Calu3 (cell line): ENCODE data around the gene GLIPR2. TPM values are rescaled to one million over a fixed set of nuclear protein-coding genes. Genes with fewer than 3 reads are reported as not detected.

ENCODE experiments used
- BruUV-seq: library from RNA; stranded (reverse); fragments of 400-500 nt; replicated peaks from 2 replicates; lab custom pipeline; 2021; lab: Mats Ljungman, UMichigan
- CTCF ChIA-PET: fragments of 300-600 bp; sonication (Branson Sonifier 250); formaldehyde crosslinking; loops from one replicate; lab custom pipeline; 2022; ENCODE audit warnings: antibody characterized with exemption; lab: Charles Lee
- DNase-seq: peaks from one replicate; pipeline ENCODE4 v3.0.0; 2022
- H3K27ac Mint-ChIP-seq: one replicate; pipeline ENCODE4 v1.8.0; 2022; ENCODE audit warnings: mixed read lengths; ENCODE audit not compliant: unreplicated experiment
- H3K27me3 Mint-ChIP-seq: one replicate; pipeline ENCODE4 v1.8.0; 2022; ENCODE audit warnings: mixed read lengths; ENCODE audit not compliant: unreplicated experiment
- H3K36me3 Mint-ChIP-seq: one replicate; pipeline ENCODE4 v1.8.0; 2022; ENCODE audit warnings: mild to moderate bottlenecking, moderate library complexity, mixed read lengths; ENCODE audit not compliant: insufficient read depth, unreplicated experiment
- H3K4me1 Mint-ChIP-seq: one replicate; pipeline ENCODE4 v1.8.0; 2022; ENCODE audit warnings: mild to moderate bottlenecking, low read depth, mixed read lengths; ENCODE audit not compliant: unreplicated experiment
- H3K4me3 Mint-ChIP-seq: one replicate; pipeline ENCODE4 v1.8.0; 2022; ENCODE audit warnings: mild to moderate bottlenecking, low read depth, moderate library complexity, mixed read lengths; ENCODE audit not compliant: unreplicated experiment
- H3K9me3 Mint-ChIP-seq: one replicate; pipeline ENCODE4 v1.8.0; 2022; ENCODE audit warnings: low read depth, mixed read lengths; ENCODE audit not compliant: unreplicated experiment
- CTCF ChIP-seq: fragments of 200-600 bp; IDR thresholded peaks from one replicate; pipeline ENCODE4 v1.8.0; 2022; ENCODE audit warnings: antibody characterized with exemption; ENCODE audit not compliant: unreplicated experiment
- intact Hi-C: fragments of 100-400 bp; cut with micrococcal nuclease; formaldehyde crosslinking; loops from one replicate; pipeline ENCODE4 v1.10.0; 2022; ENCODE audit not compliant: unreplicated experiment
- total RNA-seq: library from RNA; stranded (reverse); gene quantifications from 2 replicates; pipeline ENCODE4 v1.2.3, GENCODE V29; 2022

Gene GLIPR2
- total RNA-seq, 1 experiment from 2014 or later = 0.19 TPM

- H3K4me1 Mint-ChIP-seq = no peaks in the 10 kb centered on the region
- H3K4me3 Mint-ChIP-seq = no peak overlapping the region
- CTCF ChIA-PET = no interaction called here
- no TSS peak for BruUV-seq
- DNase-seq = no peak
- H3K9me3 Mint-ChIP-seq = no peaks in the 10 kb centered on the region
- H3K27me3 Mint-ChIP-seq = no peaks in the 10 kb centered on the region
- no peak overlapping the region for H3K27ac Mint-ChIP-seq
- H3K36me3 Mint-ChIP-seq = no peaks in the 10 kb centered on the region
- intact Hi-C loops = no loop called here
- no peak for TF ChIP-seq CTCF
Measured at GRCh38 chr9:36110434-36110833, 26.1 kb upstream of the GLIPR2 start.

GRCh38 chr9:36112516-36112915, 24.0 kb upstream of the GLIPR2 start:
- Mint-ChIP-seq H3K9me3 (no peaks in the 10 kb centered on the region), H3K4me3 (no peak overlapping the region), H3K36me3 (no peaks in the 10 kb centered on the region), H3K27me3 (no peaks in the 10 kb centered on the region), H3K4me1 (no peaks in the 10 kb centered on the region), H3K27ac (no peak overlapping the region)
- intact Hi-C loops = no loop called here
- TF ChIP-seq CTCF = no peak
- DNase-seq = no peak
- CTCF ChIA-PET = no interaction called here
- BruUV-seq = no TSS peak

GRCh38 chr9:36113999-36114398, 22.5 kb upstream of the GLIPR2 start:
- intact Hi-C loops = no loop called here
- H3K4me3 Mint-ChIP-seq = no peak overlapping the region
- TF ChIP-seq CTCF = no peak
- H3K36me3 Mint-ChIP-seq = no peaks in the 10 kb centered on the region
- no peak overlapping the region for H3K27ac Mint-ChIP-seq
- H3K27me3 Mint-ChIP-seq = peaks cover 12% of the 10 kb centered on the region
- H3K4me1 Mint-ChIP-seq = no peaks in the 10 kb centered on the region
- CTCF ChIA-PET = no interaction called here
- H3K9me3 Mint-ChIP-seq = no peaks in the 10 kb centered on the region
- BruUV-seq = no TSS peak
- no peak for DNase-seq

GRCh38 chr9:36116593-36116992, 19.9 kb upstream of the GLIPR2 start:
- no peaks in the 10 kb centered on the region for H3K9me3 Mint-ChIP-seq
- BruUV-seq = no TSS peak
- intact Hi-C loops = no loop called here

More at GRCh38 chr9:36116593-36116992, 19.9 kb upstream of the GLIPR2 start:
- Mint-ChIP-seq H3K27me3 (peaks cover 18% of the 10 kb centered on the region), H3K27ac (no peak overlapping the region), H3K36me3 (no peaks in the 10 kb centered on the region), H3K4me1 (no peaks in the 10 kb centered on the region), H3K4me3 (no peak overlapping the region)
- no peak for TF ChIP-seq CTCF
- CTCF ChIA-PET = no interaction called here
- DNase-seq = no peak
